ENCODE measurements around the gene NHS. TPM values are rescaled to one million over a fixed set of nuclear protein-coding genes. Genes with fewer than 3 reads are reported as not detected.

The NHS gene
- total RNA-seq, 2 donors from 2014 or later = 6.0 to 7.3 TPM

- peaks cover 37% of the 10 kb centered on the region for H3K4me1 Mint-ChIP-seq
- Histone ChIP-seq H3K4me1 (ENCODE audit: control insufficient read depth, insufficient read depth, low read length) (no peaks in the 10 kb centered on the region), H3K36me3 (ENCODE audit: control insufficient read depth, insufficient read depth, low read length) (no peaks in the 10 kb centered on the region), H3K27me3 (ENCODE audit: control insufficient read depth, insufficient read depth, low read length, poor library complexity, severe bottlenecking) (no peaks in the 10 kb centered on the region), H3K9me3 (ENCODE audit: control insufficient read depth, low read length) (no peaks in the 10 kb centered on the region), H3K9ac (ENCODE audit: extremely low read depth, low read length, poor library complexity, severe bottlenecking) (no peak overlapping the region), H3K27ac (ENCODE audit: low read depth, low read length) (no peak overlapping the region), H3K4me3 (ENCODE audit: low read length) (no peak overlapping the region)
- H3K27ac Mint-ChIP-seq = no peak overlapping the region
- H3K27me3 Mint-ChIP-seq (ENCODE audit: insufficient read depth) = no peaks in the 10 kb centered on the region
- DNase-seq = peak; percentile 50
- TF ChIP-seq CTCF (conservative IDR thresholded peaks at IDR 0.05) = no peak
- no peak overlapping the region for H3K4me3 Mint-ChIP-seq
- no peaks in the 10 kb centered on the region for H3K9me3 Mint-ChIP-seq
- no peaks in the 10 kb centered on the region for H3K36me3 Mint-ChIP-seq (ENCODE audit: low read depth)
These were observed 89.2 kb downstream of the NHS start for GRCh38 chrX:17464194-17464593.

- DNase-seq = no peak
- Mint-ChIP-seq H3K36me3 (ENCODE audit: low read depth) (no peaks in the 10 kb centered on the region), H3K27me3 (ENCODE audit: insufficient read depth) (no peaks in the 10 kb centered on the region), H3K4me1 (peaks cover 37% of the 10 kb centered on the region), H3K27ac (no peak overlapping the region), H3K9me3 (no peaks in the 10 kb centered on the region), H3K4me3 (no peak overlapping the region)
- Histone ChIP-seq H3K27me3 (ENCODE audit: control insufficient read depth, insufficient read depth, low read length, poor library complexity, severe bottlenecking) (no peaks in the 10 kb centered on the region), H3K9me3 (ENCODE audit: control insufficient read depth, low read length) (no peaks in the 10 kb centered on the region), H3K4me3 (ENCODE audit: low read length) (no peak overlapping the region), H3K9ac (ENCODE audit: extremely low read depth, low read length, poor library complexity, severe bottlenecking) (no peak overlapping the region), H3K4me1 (ENCODE audit: control insufficient read depth, insufficient read depth, low read length) (no peaks in the 10 kb centered on the region), H3K27ac (ENCODE audit: low read depth, low read length) (no peak overlapping the region), H3K36me3 (ENCODE audit: control insufficient read depth, insufficient read depth, low read length) (no peaks in the 10 kb centered on the region)
- TF ChIP-seq CTCF (conservative IDR thresholded peaks at IDR 0.05) = no peak
- 89% methylated on average over 2 of the region's 2 CpGs; no CpG with 5 or more reads in 1 of the 2 experiments for whole genome bisulfite sequencing, 2 experiments (ENCODE audit: insufficient coverage in 1 of 2, insufficient read length in 1 of 2)
These were observed 90.2 kb downstream of the NHS start for GRCh38 chrX:17465201-17465600.

GRCh38 chrX:17465802-17466201, 90.8 kb downstream of the NHS start:
- Mint-ChIP-seq H3K4me3 (no peak overlapping the region), H3K27me3 (ENCODE audit: insufficient read depth) (no peaks in the 10 kb centered on the region), H3K9me3 (no peaks in the 10 kb centered on the region), H3K27ac (no peak overlapping the region), H3K4me1 (peaks cover 37% of the 10 kb centered on the region), H3K36me3 (ENCODE audit: low read depth) (no peaks in the 10 kb centered on the region)
- no peaks in the 10 kb centered on the region for H3K4me1 ChIP-seq (ENCODE audit: control insufficient read depth, insufficient read depth, low read length)
- H3K4me3 ChIP-seq (ENCODE audit: low read length) = no peak overlapping the region
- H3K27me3 ChIP-seq (ENCODE audit: control insufficient read depth, insufficient read depth, low read length, poor library complexity, severe bottlenecking) = no peaks in the 10 kb centered on the region
- H3K9ac ChIP-seq (ENCODE audit: extremely low read depth, low read length, poor library complexity, severe bottlenecking) = no peak overlapping the region
- DNase-seq = no peak
- H3K9me3 ChIP-seq (ENCODE audit: control insufficient read depth, low read length) = no peaks in the 10 kb centered on the region
- H3K27ac ChIP-seq (ENCODE audit: low read depth, low read length) = no peak overlapping the region
- TF ChIP-seq CTCF (conservative IDR thresholded peaks at IDR 0.05) = no peak
- H3K36me3 ChIP-seq (ENCODE audit: control insufficient read depth, insufficient read depth, low read length) = no peaks in the 10 kb centered on the region
- WGBS, 2 experiments (ENCODE audit: insufficient coverage in 1 of 2, insufficient read length in 1 of 2) = 98 to 100% methylated on average over 1 to 4 of the region's 4 CpGs
